Measurements from ENCODE around the gene TBPL1. TPM values are rescaled to one million over a fixed set of nuclear protein-coding genes. Genes with fewer than 3 reads are reported as not detected.

The TBPL1 gene
- total and polyA plus RNA-seq, 2 of the 8 experiments (the other 6 are each of a cell fraction or from before 2014, with no cell fraction given): 32.5 to 67.0 TPM

DNA sequence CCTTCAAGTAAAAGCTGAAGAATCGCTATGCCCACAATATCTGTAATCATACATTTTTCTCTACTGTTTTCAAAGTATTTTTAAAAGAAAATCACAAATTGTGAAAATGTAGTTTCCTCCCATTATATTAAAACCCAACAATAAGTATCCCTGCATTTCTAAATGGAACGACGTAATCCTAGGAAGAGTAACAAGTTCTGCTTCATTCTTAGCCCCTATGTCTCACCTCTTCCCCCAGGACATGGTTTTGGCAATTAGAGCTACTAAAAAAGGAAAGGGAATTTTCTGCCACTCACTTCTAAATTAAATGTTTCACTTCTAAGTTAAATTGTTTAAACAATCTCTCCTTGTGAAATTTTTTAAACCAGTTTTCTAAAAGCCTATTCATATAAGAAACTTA, 47.4 kb downstream of the TBPL1 start:
- H3K27me3 ChIP-seq (replicated peaks in 1 of 4; ENCODE audit: control insufficient read depth in 3 of 4, extremely low read depth in 1 of 4, insufficient read depth in 3 of 4, low read length in 3 of 4): no peaks in the 10 kb centered on the region
- no peak overlapping the region for H2AK5ac ChIP-seq (ENCODE audit: low read depth, low read length)
- no peak overlapping the region for H3K56ac ChIP-seq (replicated peaks; ENCODE audit: insufficient read length, low read depth, low read length)
- no peak overlapping the region for H2BK15ac ChIP-seq (ENCODE audit: low read length)
- peaks cover 0 to 3% (median 0%) of the 10 kb centered on the region in 4 experiments; a peak in 1 of 8 replicates for H3K36me3 ChIP-seq (ENCODE audit: control insufficient read depth in 2 of 4, insufficient read depth in 4 of 4, low read length in 3 of 4)
- CTCF ChIA-PET (ENCODE audit: partially characterized antibody): interaction anchor here (0.7 to 6.5 kb wide), 7 partner anchors 9 to 75 kb away, joined by 3 to 45 read pairs (median 5); no protein-coding TSS in a partner anchor
- no peak overlapping the region for H2BK20ac ChIP-seq (ENCODE audit: low read length)
- H3K23ac ChIP-seq (ENCODE audit: insufficient read length): no peak overlapping the region
- no peaks in the 10 kb centered on the region for H3K23me2 ChIP-seq (ENCODE audit: low read depth, low read length)
- no peak overlapping the region for H4K5ac ChIP-seq (ENCODE audit: insufficient read length, low read depth, low read length)
- H2BK120ac ChIP-seq (replicated peaks; ENCODE audit: low read depth, low read length): no peak overlapping the region
- no peak overlapping the region for H3K4me2 ChIP-seq (ENCODE audit: insufficient read depth in 1 of 2, low read depth in 2 of 2, low read length in 2 of 2)
- H4K91ac ChIP-seq (replicated peaks; ENCODE audit: insufficient read length, low read length): no peak overlapping the region
- H3K4me3 ChIP-seq (ENCODE audit: extremely low read depth in 1 of 4, insufficient read depth in 2 of 4, low read depth in 3 of 4, low read length in 4 of 4): no peak overlapping the region
- no peak overlapping the region for H3K14ac ChIP-seq (ENCODE audit: insufficient read length)
- no peak overlapping the region for H3K27ac ChIP-seq (ENCODE audit: low read depth, low read length)
- H2BK5ac ChIP-seq (ENCODE audit: low read depth, low read length): no peak overlapping the region
- no peaks in the 10 kb centered on the region for H4K20me1 ChIP-seq (replicated peaks in 1 of 2; ENCODE audit: control insufficient read depth in 1 of 2, insufficient read depth in 2 of 2, low read length in 2 of 2)
- H2AFZ ChIP-seq (ENCODE audit: low read length): no peak overlapping the region
- POLR2A ChIA-PET (ENCODE audit: partially characterized antibody): interaction anchor here (0.7 to 1.3 kb wide), 2 partner anchors 9 to 10 kb away, joined by 3 to 5 read pairs; no protein-coding TSS in a partner anchor
- no peak overlapping the region for H3K9ac ChIP-seq (replicated peaks in 1 of 4; ENCODE audit: extremely low read depth in 1 of 4, low read depth in 3 of 4, low read length in 3 of 4)
- H3K79me1 ChIP-seq (ENCODE audit: low read depth, low read length): no peaks in the 10 kb centered on the region
- WGBS, 2 experiments (ENCODE audit: extremely low coverage in 1 of 2, insufficient coverage in 1 of 2, insufficient read length in 1 of 2, insufficient replicate concordance in 2 of 2, low coverage in 1 of 2, low lambda C conversion rate in 2 of 2, missing lambda C conversion rate in 1 of 2): 62% methylated on average over 3 of the region's 3 CpGs; no CpG with 5 or more reads in 1 of the 2 experiments
- no peaks in the 10 kb centered on the region; a peak in 1 of 4 replicates for H3K9me3 ChIP-seq (ENCODE audit: insufficient read depth in 2 of 2, low read depth in 1 of 2, low read length in 1 of 2)
- no peak overlapping the region for H3K4ac ChIP-seq (replicated peaks; ENCODE audit: insufficient read length, low read depth, low read length)
- DNase-seq (ENCODE audit: low read depth in 1 of 2, low spot score in 2 of 2): no peak
- no peak overlapping the region for H2BK12ac ChIP-seq (ENCODE audit: low read depth, low read length)
- no peak overlapping the region for H4K8ac ChIP-seq (ENCODE audit: extremely low read depth, insufficient read depth, low read length)
- no peak for FAIRE-seq
- no peak overlapping the region for H3K18ac ChIP-seq (ENCODE audit: extremely low read depth, low read length)
- peaks cover 0 to 6% (median 3%) of the 10 kb centered on the region in 4 experiments; a peak in 4 of 7 replicates for H3K4me1 ChIP-seq (replicated peaks in 1 of 4; ENCODE audit: control insufficient read depth in 3 of 4, insufficient read depth in 4 of 4, low read length in 3 of 4)
- H3K79me2 ChIP-seq (ENCODE audit: control insufficient read depth in 1 of 2, insufficient read depth in 2 of 2, low read length in 2 of 2): no peaks in the 10 kb centered on the region
- TF ChIP-seq POLR2AphosphoS5 (IDR thresholded peaks at IDR 0.05; ENCODE audit: low read depth, low read length): no peak
- TF ChIP-seq RBBP5 (IDR thresholded peaks at IDR 0.05; ENCODE audit: borderline replicate concordance, low read depth, low read length): no peak
- TF ChIP-seq TEAD4 (IDR thresholded peaks at IDR 0.05; ENCODE audit: low read depth, low read length): no peak
- TF ChIP-seq KDM5A (IDR thresholded peaks at IDR 0.05; ENCODE audit: low read length): no peak
- no peak for TF ChIP-seq TCF12 (IDR thresholded peaks at IDR 0.05; ENCODE audit: low read depth, low read length)
- TF ChIP-seq CHD2 (IDR thresholded peaks at IDR 0.05; ENCODE audit: low read length): no peak
- no peak for TF ChIP-seq HDAC6 (IDR thresholded peaks at IDR 0.05; ENCODE audit: low read depth, low read length)
- no peak for TF ChIP-seq POU5F1 (IDR thresholded peaks at IDR 0.05; ENCODE audit: low read depth, low read length)
- no peak for TF ChIP-seq CEBPB (IDR thresholded peaks at IDR 0.05; ENCODE audit: low read depth, low read length)
- TF ChIP-seq HDAC2 (IDR thresholded peaks at IDR 0.05; ENCODE audit: borderline replicate concordance in 1 of 2, low read depth in 2 of 2, low read length in 2 of 2): no peak
- no peak for TF ChIP-seq RNF2 (IDR thresholded peaks at IDR 0.05; ENCODE audit: borderline replicate concordance, low read depth, low read length, missing control alignments, poor library complexity, severe bottlenecking)
- TF ChIP-seq CHD1 (IDR thresholded peaks at IDR 0.05; ENCODE audit: low read depth, low read length): no peak
- TF ChIP-seq YY1 (IDR thresholded peaks at IDR 0.05; ENCODE audit: low read depth, low read length): no peak
- no peak for TF ChIP-seq SIX5 (IDR thresholded peaks at IDR 0.05; ENCODE audit: low read depth, low read length)
- no peak for TF ChIP-seq CBX5 (IDR thresholded peaks at IDR 0.05; ENCODE audit: low read depth, low read length)
